ENCODE measurements around the gene IFNA13.

DNA sequence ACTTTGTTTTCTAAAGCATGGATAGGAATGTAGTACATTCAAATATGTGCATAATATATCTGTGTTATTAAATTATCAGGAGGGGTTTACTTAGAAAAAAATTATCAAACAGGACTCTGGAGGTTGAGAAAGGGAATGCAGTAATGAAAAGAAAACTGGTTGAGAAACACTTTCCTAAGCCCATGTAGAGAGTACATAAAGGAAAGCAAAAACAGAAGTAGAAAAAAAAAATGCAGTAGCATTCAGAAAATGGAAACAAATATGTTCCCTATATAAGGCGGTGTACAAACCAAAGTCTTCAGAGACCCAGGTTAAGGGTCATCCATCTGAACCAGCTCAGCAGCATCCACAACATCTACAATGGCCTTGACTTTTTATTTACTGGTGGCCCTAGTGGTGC lies 41.0 kb upstream of the IFNA13 start, which contains the start of gene IFNA8:
- no peak for TF ChIP-seq POLR2A (IDR thresholded peaks at IDR 0.05; ENCODE audit: low read depth, low read length)
- no peak for TF ChIP-seq POLR2AphosphoS5 (IDR thresholded peaks at IDR 0.05; ENCODE audit: insufficient read depth, low read depth, low read length)
- peak; percentile 31 for TF ChIP-seq EZH2 (IDR thresholded peaks at IDR 0.05; ENCODE audit: borderline replicate concordance, low read depth, low read length, severe bottlenecking)
- TF ChIP-seq, protein P1, sequence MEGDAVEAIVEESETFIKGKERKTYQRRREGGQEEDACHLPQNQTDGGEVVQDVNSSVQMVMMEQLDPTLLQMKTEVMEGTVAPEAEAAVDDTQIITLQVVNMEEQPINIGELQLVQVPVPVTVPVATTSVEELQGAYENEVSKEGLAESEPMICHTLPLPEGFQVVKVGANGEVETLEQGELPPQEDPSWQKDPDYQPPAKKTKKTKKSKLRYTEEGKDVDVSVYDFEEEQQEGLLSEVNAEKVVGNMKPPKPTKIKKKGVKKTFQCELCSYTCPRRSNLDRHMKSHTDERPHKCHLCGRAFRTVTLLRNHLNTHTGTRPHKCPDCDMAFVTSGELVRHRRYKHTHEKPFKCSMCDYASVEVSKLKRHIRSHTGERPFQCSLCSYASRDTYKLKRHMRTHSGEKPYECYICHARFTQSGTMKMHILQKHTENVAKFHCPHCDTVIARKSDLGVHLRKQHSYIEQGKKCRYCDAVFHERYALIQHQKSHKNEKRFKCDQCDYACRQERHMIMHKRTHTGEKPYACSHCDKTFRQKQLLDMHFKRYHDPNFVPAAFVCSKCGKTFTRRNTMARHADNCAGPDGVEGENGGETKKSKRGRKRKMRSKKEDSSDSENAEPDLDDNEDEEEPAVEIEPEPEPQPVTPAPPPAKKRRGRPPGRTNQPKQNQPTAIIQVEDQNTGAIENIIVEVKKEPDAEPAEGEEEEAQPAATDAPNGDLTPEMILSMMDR (IDR thresholded peaks at IDR 0.05; ENCODE audit: extremely low read depth in 1 of 2, insufficient read depth in 1 of 2, low read depth in 1 of 2, low read length in 2 of 2) = no peak
